Myocyte (in vitro differentiated cells): Measurements from ENCODE around the gene HLA-A. TPM values are rescaled to one million over a fixed set of nuclear protein-coding genes. Genes with fewer than 3 reads are reported as not detected.
"Not testable (repeated sequence)": the region's sequence is repeated elsewhere in the genome, so short reads cannot be mapped to it uniquely, and the experiment has no call there.

ENCODE experiments used
- DNase-seq: peaks from one replicate; pipeline ENCODE4 v3.0.0-alpha.2; 2012; ENCODE audit warnings: low read depth
- total RNA-seq: library from RNA; depleted of rRNA; stranded (reverse); fragments of >200 nt; gene quantifications from 2 replicates; pipeline ENCODE4 v1.2.3, GENCODE V29; 2014

Gene HLA-A
- total RNA-seq, 1 donor from 2014 or later: 1,076 TPM

DNA sequence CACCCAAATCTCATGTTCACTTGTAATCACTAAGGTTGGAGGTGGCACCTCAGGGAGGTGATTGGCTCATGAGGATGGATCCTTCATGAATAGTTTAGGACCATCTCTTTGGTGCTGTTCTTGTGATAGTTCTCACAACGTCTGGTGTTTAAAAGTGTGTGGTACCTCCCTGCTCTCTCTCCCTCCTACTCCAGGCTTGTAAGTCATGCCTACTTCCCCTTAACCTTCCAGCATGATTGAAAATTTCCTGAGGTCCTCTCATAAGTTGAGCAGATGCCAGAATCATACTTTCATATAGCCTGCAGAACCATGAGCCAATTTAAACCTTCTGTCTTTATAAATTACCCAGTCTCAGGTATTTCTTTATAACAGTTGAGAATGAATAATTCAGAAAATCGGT, 16.6 kb downstream of the HLA-A start:
- DNase-seq: no peak

DNA sequence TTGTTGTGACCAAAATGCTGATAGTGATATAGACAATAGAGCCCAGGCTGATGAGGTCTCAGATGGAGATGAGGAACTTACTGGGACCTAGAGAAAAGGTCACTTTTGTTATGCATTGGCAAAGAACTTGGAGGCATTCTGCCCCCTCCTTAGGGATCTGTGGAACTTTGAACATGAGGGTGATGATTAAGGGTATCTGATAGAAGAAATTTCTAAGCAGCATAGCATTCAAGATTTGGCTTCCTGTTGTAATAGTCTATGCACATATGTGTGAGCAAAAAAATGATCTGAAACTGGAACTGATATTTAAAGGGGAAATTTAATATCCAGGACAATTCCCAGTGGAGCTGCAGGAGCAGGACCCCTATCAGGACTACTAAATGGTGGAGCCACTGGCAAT, 17.1 kb downstream of the HLA-A start:
- DNase-seq: no peak

DNA sequence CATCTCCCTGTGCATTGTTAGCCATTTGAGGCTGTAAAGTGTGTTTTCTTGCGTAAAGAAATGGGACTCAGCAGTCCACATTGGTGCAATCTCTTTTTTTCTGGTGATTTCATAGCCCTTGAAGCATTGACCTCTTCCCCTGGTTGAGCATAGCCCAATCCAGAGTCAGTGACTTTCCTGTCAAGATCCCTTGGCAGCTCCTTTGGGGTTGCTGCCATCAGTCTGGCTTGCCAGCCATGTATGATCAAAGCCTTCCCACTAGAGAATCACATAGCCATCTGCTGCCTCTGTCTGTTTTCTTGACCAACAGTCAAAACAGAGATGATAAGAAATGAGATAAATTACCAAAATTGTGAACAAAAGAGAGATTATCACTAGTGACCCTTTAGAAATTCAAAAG, 19.6 kb downstream of the HLA-A start:
- DNase-seq: no peak

DNA sequence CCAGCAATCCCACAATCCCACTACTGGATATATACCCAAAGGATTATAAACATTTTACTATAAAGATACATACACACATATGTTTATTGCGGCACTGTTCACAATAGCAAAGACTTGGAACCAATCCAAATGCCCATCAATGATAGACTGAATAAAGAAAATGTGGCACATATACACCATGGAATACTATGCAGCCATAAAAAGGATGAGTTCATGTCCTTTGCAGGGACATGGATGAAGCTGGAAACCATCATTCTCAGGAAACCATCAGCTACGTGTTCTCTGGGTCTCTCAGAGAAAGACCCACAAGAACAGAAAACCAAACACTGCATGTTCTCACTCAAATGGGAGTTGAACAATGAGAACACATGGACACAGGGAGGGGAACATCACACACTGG, 21.4 kb downstream of the HLA-A start:
- not testable (repeated sequence) for DNase-seq

DNA sequence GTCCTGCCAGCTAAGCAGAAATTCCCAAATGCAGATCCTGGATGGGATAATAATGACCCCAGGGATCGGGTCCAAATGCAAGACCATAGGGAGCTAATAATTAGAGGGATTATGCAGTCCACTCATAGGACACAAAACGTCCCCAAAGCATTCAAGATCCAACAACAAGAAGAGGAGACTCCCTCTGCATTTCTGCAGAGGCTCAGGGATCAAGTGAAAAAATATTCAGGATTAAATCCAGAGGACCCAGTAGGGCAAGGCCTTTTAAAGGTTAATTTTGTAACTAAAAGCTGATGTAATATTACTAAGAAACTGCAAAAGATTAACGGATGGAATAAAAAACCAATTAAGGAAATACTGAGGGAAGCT, 22.2 kb downstream of the HLA-A start:
- DNase-seq: no peak

DNA sequence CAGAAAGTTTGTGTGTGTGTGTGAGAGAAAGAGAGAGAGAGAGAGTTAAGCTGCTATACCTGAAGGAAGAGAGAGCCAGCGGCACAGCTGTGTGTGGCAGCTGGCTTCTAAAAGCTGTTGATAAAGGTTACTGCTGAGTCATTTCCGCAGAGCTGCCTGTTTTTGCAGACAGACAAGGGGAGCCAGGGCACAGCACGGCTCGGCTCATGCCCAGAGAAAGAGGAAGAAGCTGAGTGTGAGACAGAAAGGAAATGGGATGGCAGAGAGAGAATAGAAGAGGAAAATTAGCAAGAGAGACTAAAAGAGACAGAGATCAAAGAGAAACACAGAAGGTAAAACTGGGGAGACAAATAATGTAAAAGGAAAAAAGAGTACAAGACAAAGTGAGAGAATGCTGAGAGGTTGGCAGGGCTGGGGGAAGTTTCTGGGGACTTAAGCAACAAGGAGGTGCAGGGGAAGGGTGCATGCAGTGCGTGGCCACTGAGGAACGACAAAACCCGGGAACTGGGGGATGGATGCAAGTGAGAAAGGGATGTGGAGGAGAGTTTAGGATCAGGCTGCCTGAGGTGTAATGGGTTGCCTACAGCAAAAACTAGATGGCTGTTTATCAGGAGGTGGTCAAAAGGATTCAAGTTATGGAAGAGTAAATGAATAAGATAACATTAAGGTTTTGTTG, 22.7 kb downstream of the HLA-A start:
- DNase-seq: peak; percentile 93

DNA sequence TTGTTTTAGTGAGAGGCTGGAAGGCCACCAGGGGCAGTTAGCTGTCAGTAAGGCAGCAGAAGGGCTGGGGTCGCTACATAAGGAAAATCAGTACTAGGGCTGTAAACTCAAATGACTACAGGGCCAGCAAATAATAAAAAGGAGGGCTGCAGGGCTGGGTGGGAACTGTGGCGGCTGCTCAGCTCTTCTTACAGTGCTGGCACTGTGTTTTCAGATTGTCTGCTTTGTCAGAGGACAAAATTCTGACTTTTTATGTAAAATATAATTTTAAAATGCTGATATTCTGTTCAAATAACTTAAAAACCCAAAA, 23.2 kb downstream of the HLA-A start:
- DNase-seq: no peak

DNA sequence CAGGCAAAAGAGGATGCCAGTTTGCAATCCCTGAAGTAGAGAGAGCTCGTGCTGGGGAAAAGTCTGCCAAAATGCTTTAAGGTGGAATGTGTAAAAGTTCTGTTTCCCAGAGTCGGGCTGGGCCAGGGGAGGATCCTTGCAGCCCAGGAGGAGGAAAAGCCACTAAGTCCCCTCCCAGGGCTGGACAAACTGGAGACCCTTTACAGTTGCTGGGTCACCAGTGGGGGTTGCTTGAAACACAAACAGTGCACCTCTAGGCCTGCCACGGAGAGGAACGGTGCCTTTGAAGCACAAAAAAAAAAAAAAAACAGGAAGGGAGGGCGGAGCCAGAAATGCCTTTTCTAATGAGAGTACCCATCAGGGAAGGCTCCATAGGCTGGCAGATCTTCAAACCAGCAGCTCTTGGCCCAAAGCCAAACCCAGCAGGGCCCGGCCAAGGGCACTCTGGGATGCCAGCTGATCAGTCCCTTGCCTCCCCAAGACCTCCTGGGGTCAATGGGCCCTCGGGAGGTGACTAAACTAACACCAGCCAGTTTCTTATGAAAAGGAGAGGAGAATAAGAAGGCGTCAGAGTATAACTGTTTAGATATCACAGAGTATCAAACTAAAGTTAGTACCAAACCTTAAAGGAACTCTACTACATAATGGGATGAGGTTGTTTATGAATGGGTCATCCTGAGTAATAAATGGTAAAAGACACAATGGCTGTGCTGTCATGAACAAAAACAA, 23.7 kb downstream of the HLA-A start:
- peak; percentile 99 for DNase-seq

DNA sequence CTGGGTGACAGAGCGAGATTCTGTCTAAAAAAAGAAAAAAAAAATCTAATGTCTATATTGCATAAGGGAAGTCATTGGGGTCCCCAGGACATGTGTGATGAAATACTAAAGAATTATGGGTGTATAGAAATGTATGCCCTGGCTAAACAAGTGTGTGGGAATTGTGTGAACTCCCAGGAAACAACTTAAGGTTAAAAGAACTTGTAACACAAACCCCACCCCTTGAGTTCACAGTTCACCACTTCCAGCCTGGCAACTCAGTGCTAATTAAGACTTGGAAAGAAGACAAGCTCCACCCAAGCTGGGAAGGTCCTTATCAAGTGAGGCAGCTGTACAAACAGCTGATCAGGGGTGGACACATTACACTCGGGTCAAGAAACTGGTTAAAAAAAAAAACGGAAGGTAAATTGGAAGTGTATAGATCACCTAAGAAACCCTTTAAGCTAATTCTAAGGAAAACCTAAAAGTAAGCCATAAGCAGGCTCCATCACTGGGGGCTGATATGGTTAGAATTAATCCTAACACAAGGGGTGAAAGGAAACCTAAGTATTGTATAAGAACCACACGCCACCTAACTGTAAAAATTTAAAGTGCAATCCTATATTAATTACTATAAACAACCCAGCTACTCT, 25.2 kb downstream of the HLA-A start:
- peak; percentile 91 for DNase-seq

DNA sequence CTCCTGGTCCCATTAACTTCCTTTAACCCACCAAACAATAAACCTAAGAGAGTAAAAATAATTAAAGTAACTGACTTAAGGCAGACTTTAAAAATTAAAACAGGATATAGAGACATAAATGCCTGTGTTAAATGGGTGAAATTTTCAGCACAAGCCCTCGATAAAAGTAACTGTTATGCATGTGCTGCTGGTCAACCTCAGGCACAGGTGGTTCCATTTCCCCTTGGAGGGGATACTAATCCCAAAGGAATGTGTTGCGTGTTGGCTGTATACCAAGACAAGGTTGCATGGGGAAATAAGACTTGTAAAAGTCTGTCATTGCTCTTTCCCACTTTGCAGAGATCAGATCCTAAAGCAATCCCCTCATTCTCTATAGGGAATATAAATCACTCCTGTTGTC, 25.8 kb downstream of the HLA-A start:
- peak; percentile 91 for DNase-seq

DNA sequence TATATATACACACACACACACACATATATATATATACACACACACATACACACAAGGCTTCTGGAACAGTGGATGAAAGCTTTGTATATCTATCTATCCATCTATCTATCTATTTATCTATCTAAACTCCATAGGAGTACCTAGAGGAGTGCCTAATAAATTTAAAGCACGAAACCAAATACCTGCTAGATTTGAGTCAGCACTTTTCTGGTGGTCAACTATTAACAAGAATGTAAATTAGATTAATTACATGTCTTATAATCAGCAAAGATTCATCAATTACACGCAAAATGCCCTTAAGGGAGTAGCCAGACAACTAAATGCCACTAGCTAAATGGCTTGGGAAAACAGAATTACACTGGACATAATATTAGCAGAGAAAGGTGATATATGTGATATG, 26.6 kb downstream of the HLA-A start:
- no peak for DNase-seq

DNA sequence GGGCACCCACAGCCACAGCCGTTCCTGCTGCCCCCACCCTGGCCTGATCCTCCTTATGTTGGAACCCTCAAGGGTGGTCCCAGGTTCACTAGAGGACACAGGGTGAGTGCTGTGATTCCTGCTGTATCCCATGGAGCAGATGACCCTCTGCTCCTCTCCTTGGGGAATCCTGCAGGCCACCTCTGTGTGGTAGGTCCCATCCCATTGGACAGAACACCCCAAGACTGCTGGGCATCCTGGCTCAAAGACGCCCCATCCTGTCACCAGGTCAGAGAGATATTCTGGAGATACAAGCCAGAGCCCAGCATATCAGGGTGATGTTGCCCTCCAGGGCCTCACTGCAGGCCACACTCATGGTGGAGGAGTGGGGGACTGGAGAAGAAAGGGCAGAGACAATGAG, 28.4 kb downstream of the HLA-A start:
- no peak for DNase-seq

DNA sequence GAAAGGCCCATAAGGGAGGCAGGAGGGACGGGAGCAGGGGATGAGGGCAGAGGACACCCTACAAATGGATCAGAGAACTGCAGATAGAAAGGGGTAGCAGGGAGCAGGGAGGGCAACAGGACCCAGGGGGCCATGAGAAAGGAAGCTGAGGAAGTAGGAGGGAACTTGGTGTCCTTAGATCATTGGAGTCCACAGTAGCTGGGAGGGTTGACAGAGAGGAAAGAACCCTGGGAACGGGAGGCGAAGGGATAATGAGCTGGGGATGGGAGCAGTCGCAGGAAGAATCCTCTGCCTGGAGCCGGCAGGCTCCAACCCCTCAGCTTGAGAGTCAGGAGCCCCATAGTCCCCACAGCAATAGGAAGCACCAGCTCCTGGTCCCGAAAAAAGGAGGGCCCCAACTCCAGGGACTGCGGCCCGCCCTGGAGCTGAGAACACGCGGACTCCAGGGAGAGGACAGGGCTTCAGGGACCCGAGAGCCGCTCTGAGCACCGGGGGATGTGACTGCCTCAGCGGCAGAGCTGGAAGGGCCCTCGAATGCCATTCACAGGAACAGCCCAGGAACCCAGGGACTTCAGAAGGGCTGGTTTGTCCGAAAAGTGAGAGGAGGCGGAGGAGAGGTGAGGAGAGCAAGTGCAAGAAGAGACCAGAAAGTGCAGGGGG, 32.7 kb downstream of the HLA-A start:
- no peak for DNase-seq

DNA sequence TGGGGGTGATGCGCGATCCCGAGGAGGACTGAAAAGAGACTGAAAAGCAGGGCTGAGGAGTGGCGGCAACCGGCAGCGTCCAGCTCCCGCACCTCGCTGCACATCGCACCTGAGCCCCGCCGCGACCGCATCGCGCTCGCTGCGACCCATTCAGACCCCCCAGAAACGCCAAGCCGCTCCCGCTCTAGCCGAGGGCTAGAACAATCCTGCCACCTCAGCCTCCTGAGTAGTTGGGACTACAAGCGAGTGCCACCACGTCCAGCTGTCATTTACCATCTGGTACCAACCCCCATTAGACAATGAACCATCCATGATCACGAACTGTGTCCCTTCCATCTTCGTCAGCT, 33.2 kb downstream of the HLA-A start:
- DNase-seq: peak; percentile 45

DNA sequence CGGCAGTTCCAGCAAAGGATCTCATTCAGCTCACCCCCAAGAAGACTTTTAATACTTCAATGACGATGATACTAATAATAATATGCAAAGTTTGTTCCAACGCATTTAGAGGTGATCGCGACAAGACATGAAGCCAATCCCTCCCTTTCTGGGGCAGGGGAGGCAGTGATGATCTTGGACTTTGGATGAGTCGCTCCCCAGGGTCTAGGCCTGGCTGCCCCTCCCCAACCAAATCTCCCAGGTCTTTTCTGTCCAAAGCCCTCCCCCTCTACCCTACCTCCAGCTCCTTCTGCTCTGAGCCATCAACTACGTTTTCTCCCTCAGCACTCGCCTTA, 33.9 kb downstream of the HLA-A start:
- no peak for DNase-seq

DNA sequence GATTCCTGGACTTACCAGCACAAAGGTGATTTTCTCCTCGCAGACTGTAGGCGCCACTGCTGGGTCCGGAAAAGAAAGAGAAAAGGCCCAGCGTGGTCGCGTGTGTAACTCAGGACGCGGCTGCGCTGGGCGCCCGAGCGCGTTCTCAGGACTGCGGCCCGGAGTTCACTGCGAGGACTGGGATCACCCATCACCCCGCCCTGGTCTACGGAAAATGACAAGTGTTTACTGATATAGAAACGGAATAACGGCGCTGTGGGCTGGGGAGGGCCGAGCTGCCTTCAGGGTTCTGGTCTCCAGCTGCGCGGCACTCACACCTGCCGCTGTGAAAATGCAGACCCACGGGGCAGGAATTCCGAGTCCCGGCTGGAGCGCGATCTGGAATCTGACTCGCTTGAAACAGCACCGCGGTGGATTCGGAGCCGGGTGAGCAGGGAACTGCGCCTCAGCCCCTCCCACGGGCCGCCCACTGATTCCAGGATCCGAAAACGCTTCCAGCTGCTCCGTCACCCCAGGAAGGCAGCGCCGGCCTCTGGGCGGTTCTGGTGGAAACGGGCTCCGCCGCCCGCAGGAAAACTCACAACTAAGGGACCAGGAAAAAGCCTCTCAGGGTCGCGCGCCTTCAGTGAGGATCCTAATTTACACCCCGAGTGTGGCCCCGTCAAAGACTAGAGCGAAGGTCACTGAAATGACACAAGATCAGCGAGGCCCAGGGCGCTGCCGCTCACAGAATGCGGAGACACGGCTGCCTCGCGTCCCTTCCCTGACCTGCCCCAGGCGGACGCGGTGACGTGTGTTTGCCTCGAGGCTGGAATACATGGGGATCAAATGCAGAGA, 34.5 kb downstream of the HLA-A start:
- peak; percentile 90 for DNase-seq

DNA sequence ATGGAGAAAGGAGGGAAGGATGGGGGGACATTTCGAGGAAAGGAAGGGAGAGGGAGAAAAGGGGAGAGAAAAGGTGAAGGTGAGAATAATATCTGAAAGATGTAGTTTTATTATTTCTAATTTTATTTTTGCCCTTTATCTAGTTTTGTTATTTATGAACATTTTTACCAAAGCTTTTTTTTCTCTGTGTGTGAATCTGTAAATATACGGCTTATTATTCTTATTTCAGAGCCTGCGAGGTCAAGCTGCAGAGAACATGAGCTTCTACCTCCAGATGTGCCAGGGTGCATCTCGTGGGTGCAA, 35.0 kb downstream of the HLA-A start:
- DNase-seq: no peak

DNA sequence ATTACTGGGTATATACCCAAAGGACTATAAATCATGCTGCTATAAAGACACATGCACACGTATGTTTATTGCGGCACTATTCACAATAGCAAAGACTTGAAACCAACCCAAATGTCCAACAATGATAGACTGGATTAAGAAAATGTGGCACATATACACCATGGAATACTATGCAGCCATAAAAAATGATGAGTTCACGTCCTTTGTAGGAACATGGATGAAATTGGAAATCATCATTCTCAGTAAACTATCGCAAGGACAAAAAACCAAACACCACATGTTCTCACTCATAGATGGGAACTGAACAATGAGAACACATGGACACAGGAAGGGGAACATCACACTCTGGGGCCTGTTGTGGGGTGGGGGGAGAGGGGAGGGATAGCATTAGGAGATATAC, 37.7 kb downstream of the HLA-A start:
- DNase-seq: not testable (repeated sequence)

DNA sequence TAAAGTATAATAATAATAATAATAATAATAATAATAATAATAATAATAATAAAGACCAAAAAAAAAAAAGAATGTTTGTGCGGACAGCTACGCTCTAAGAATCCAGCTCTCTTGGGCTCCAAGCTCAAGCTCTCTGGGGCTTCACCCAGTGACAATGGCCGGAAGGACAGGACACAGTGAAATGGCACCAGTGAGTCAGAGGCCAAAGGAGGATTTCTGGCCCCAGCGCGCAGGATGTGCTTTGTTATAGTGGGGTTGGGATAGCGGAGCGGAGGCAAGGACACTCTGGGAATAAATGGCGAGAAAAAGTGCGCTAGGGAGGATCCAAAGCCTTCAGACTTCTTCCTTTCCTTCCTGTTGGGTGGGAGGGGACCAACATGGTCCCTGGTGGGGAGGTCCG, 38.2 kb downstream of the HLA-A start:
- DNase-seq: no peak

DNA sequence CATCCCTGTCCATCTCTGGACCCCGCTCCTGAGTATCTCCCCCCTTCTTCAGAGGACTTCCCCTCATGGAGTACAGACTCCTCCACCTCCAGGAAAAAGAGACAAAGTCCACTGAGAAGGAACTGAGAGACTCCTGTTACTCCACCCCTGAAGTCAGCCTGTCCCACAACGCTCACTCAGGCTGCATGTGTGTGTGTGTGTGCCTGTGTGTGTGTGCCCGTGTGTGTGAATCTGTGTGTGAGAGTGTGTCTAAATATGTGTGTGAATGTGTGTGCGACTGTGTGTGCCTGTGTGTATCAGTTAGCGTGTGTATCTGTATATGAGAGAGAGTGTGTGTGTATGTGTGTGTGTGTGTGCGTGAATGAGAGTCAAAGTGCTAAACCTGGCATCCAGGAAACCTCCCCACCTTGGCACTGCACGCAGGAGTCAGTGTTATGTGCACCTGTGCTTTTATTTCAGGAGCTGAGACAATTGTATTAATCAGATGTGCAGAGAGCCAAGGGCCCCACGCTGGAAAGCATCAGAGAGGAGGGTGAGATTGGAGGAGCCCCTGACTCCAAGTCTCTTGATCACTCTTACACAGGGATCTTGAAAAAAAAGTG, 39.0 kb downstream of the HLA-A start:
- no peak for DNase-seq

DNA sequence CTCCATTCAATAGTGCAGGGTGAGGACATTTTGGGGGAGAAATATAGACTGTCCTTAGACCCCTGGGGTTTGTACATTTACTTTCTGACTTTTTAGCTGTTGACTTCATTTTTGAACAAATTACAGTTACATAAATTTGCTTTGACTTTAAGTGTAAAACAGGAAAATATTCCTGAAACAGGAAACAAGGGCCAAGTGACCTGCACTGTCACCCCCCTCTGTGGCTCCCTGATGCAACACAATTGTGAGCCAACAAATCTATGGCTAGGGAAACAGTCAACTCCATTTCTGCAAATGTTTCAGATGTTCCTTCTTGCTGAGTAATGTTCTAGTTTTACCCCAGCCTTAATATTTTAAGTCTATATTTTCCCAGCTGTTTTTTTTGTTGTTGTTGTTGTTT, 39.8 kb downstream of the HLA-A start:
- no peak for DNase-seq

DNA sequence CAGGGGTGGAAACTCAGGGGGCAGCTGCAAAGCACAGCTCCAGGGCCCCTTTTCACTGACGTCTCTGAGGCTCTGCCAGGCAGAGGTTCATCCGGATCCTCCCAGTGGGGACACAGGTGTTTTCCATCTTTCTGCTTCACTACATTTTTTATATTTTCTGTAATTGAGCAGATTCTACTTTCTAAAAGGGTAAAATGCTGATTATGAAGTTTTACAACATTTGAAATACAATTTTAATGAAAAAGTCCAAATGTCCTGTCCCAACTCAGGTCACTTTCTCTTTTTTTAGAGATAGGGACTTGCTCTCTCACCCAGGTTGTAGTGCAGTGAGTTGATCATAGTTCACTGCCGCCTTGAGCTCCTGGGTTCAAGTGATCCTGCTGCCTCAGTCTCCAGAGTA, 41.9 kb downstream of the HLA-A start:
- DNase-seq: no peak
